ENCODE results near the gene KLF12.

DNA sequence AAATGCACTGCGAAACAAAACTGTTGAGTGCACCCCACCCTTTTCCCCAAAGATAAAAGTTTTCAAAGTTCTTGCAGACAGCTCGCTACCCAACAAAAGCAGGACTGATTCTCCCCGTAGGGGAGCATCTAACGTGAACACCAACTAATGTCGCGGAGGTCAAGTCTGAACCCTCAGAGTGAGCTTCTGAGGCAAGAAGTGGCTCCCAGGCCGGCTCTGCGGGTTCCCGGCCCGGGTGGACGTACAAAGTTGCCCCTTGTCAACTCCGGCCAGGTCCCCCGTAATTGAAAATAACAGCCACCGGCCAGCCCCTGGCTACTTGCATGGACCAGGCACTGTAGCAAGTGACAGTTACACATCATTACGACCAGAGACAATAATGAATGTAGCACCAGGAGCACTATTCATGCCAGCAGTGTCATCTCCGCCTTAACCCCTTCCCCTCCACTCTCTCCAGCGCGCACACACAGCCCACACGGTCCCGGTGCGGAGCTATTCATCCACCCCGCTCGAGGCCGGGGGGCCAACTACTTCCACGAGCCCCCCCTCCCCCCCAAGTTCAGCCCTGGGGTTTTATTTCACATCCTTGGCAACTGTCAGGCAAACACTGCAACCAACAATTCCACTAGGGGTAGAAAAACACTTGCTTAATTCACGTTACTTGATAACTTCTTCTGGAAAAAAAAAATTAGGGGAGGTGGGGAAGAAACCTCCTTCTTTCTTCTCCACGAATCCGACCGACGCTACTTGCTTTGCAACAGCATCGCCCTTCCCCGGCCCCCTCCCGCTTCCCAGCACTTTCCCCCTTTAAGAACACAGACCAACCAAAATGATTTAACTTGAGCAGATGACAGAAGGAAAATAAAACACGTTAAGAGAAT lies 1.2 kb downstream of the KLF12 start:
- no peak for TF ChIP-seq POLR2AphosphoS5 (IDR thresholded peaks at IDR 0.05)
- TF ChIP-seq, protein P1, sequence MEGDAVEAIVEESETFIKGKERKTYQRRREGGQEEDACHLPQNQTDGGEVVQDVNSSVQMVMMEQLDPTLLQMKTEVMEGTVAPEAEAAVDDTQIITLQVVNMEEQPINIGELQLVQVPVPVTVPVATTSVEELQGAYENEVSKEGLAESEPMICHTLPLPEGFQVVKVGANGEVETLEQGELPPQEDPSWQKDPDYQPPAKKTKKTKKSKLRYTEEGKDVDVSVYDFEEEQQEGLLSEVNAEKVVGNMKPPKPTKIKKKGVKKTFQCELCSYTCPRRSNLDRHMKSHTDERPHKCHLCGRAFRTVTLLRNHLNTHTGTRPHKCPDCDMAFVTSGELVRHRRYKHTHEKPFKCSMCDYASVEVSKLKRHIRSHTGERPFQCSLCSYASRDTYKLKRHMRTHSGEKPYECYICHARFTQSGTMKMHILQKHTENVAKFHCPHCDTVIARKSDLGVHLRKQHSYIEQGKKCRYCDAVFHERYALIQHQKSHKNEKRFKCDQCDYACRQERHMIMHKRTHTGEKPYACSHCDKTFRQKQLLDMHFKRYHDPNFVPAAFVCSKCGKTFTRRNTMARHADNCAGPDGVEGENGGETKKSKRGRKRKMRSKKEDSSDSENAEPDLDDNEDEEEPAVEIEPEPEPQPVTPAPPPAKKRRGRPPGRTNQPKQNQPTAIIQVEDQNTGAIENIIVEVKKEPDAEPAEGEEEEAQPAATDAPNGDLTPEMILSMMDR (IDR thresholded peaks at IDR 0.05): no peak
- no peak for TF ChIP-seq POLR2A (IDR thresholded peaks at IDR 0.05)
